Activated T-cell treated with anti-CD3 and anti-CD28 coated beads for 1 hour (primary cell): ENCODE measurements around the gene HDAC4.

Experiments
- DNase-seq: peaks from one replicate; pipeline ENCODE4 v3.0.0-alpha.2; 2020; ENCODE audit warnings: low read depth

Gene HDAC4

GRCh38 chr2:239348563-239349452, 52.0 kb downstream of the HDAC4 start:
- DNase-seq, result no peak

GRCh38 chr2:239346676-239347075, 54.1 kb downstream of the HDAC4 start:
- no peak for DNase-seq

- DNase-seq, result no peak
These were observed 55.6 kb downstream of the HDAC4 start for GRCh38 chr2:239345251-239345650.

- no peak for DNase-seq
These were observed 56.0 kb downstream of the HDAC4 start for GRCh38 chr2:239344857-239345216.

- DNase-seq, result no peak
These were observed 56.6 kb downstream of the HDAC4 start for GRCh38 chr2:239343946-239344856.

- no peak for DNase-seq
These were observed 57.4 kb downstream of the HDAC4 start for GRCh38 chr2:239343460-239343859.

- no peak for DNase-seq
These were observed 59.0 kb downstream of the HDAC4 start for GRCh38 chr2:239341840-239342239.

- no peak for DNase-seq
These were observed 59.6 kb downstream of the HDAC4 start for GRCh38 chr2:239341146-239341732.

- no peak for DNase-seq
These were observed 60.9 kb downstream of the HDAC4 start for GRCh38 chr2:239339726-239340601.

GRCh38 chr2:239339241-239339640, 61.6 kb downstream of the HDAC4 start:
- DNase-seq, result no peak

GRCh38 chr2:239337877-239338484, 62.8 kb downstream of the HDAC4 start:
- no peak for DNase-seq

- DNase-seq, result no peak
These were observed 63.5 kb downstream of the HDAC4 start for GRCh38 chr2:239337122-239337876.

GRCh38 chr2:239331560-239331959, 69.3 kb downstream of the HDAC4 start:
- DNase-seq, result no peak

GRCh38 chr2:239330836-239331235, 70.0 kb downstream of the HDAC4 start:
- no peak for DNase-seq

- DNase-seq, result no peak
These were observed 70.7 kb downstream of the HDAC4 start for GRCh38 chr2:239329972-239330572.

- DNase-seq, result no peak
These were observed 71.4 kb downstream of the HDAC4 start for GRCh38 chr2:239329284-239329971.

GRCh38 chr2:239328351-239329191, 72.2 kb downstream of the HDAC4 start:
- DNase-seq, result no peak
